HCT116 (cell line): ENCODE measurements around the gene ZC3H7A. TPM values are rescaled to one million over a fixed set of nuclear protein-coding genes. Genes with fewer than 3 reads are reported as not detected.

ENCODE experiments used
- ATAC-seq: fragments of 200-7000 bp; cut with Tn5 transposase; 2 replicates; pipeline ENCODE4 v1.9.1; 2020; ENCODE audit warnings: mild to moderate bottlenecking, moderate library complexity
- BruUV-seq: library from RNA; stranded (reverse); fragments of 400-500 nt; replicated peaks from 2 replicates; lab custom pipeline; 2021; lab: Mats Ljungman, UMichigan
- CTCF ChIA-PET: fragments of 300-600 bp; sonication (Branson Sonifier 250); formaldehyde crosslinking; loops from one replicate; lab custom pipeline; 2021; ENCODE audit warnings: antibody characterized with exemption; lab: Charles Lee
- POLR2A ChIA-PET: fragments of 300-600, 350-600 bp; sonication (Branson Sonifier 250); formaldehyde crosslinking; loops from one replicate; lab custom pipeline; 2021; ENCODE audit warnings: antibody characterized with exemption; lab: Charles Lee
- RAD21 ChIA-PET, 2 experiments: fragments of 300-600 bp; sonication (Branson Sonifier 250); formaldehyde crosslinking; loops; one replicate each; lab custom pipeline; 2023; ENCODE audit warnings: low total read pairs in 2 of 2; ENCODE audit not compliant: uncharacterized antibody in 2 of 2, unreplicated experiment in 2 of 2, low non-redundant PET in 1 of 2; lab: Charles Lee
- DNase-seq: peaks from one replicate; pipeline ENCODE4 v3.0.0-alpha.2; 2010; ENCODE audit warnings: low read depth, low spot score
- H2AFZ ChIP-seq: fragments of 200-600 bp; shearing (Covaris generic), sonication (generic); 2 replicates; pipeline ENCODE4 v1.6.1; 2017; ENCODE audit warnings: low read depth, mixed run types, mixed read lengths, antibody characterized with exemption, low read length; ENCODE audit not compliant: poor library complexity, severe bottlenecking
- H3K27ac ChIP-seq: 2 replicates; pipeline ENCODE4 v1.5.1; 2012; ENCODE audit warnings: low read depth, low read length
- H3K27me3 ChIP-seq: fragments of 200-600 bp; sonication (generic); 2 replicates; pipeline ENCODE4 v1.6.1; 2016; ENCODE audit warnings: mixed run types, low read length, mixed read lengths; ENCODE audit not compliant: insufficient read depth
- H3K36me3 ChIP-seq, 2 experiments: fragments of 200-500 bp in 1 of 2; fragments of 200-600 bp in 1 of 2; sonication (Bioruptor generic) in 1 of 2; sonication (generic) in 1 of 2; 2 replicates each; pipeline versions ENCODE4 v1.5.1 to v1.6.1; 2014 to 2016; ENCODE audit warnings: low read length in 2 of 2, inconsistent platforms in 1 of 2, mixed read lengths in 1 of 2, mixed run types in 1 of 2; ENCODE audit not compliant: insufficient read depth in 2 of 2, control insufficient read depth in 1 of 2
- H3K4me1 ChIP-seq, 2 experiments: fragments of 200-600 bp in 1 of 2; sonication (generic) in 1 of 2; 2 replicates each; pipeline versions ENCODE4 v1.5.1 to v1.6.1; 2012 to 2017; ENCODE audit warnings: low read length in 2 of 2, inconsistent platforms in 1 of 2, mild to moderate bottlenecking in 1 of 2, mixed read lengths in 1 of 2, mixed run types in 1 of 2, moderate library complexity in 1 of 2; ENCODE audit not compliant: insufficient read depth in 2 of 2, control insufficient read depth in 1 of 2
- H3K4me2 ChIP-seq: fragments of 200-600 bp; sonication (generic); 2 replicates; pipeline ENCODE4 v1.6.1; 2017; ENCODE audit warnings: mixed run types, low read length, mixed read lengths
- H3K4me3 ChIP-seq, 2 experiments: fragments of 200-600 bp in 1 of 2; sonication (generic) in 1 of 2; replicated peaks in 1 of 2; 2 replicates each; pipeline ENCODE4 v1.5.1; 2011 to 2016; ENCODE audit warnings: low read length in 2 of 2, control low read depth in 1 of 2, low read depth in 1 of 2, mild to moderate bottlenecking in 1 of 2, mixed read lengths in 1 of 2, mixed run types in 1 of 2
- H3K79me2 ChIP-seq: fragments of 200-600 bp; sonication (generic); 2 replicates; pipeline ENCODE4 v1.6.1; 2017; ENCODE audit warnings: mild to moderate bottlenecking, mixed run types, low read length, moderate library complexity, mixed read lengths; ENCODE audit not compliant: insufficient read depth
- H3K9ac ChIP-seq: fragments of 200-600 bp; sonication (generic); 2 replicates; pipeline ENCODE4 v1.6.1; 2016; ENCODE audit warnings: low read length, mixed read lengths
- H3K9me2 ChIP-seq: fragments of 200-600 bp; sonication (generic), shearing (Covaris generic); 2 replicates; pipeline ENCODE4 v1.6.1; 2017; ENCODE audit warnings: mixed run types, mild to moderate bottlenecking, moderate library complexity; ENCODE audit not compliant: insufficient read depth
- H3K9me3 ChIP-seq, 2 experiments: fragments of 200-500 bp in 1 of 2; fragments of 200-600 bp in 1 of 2; sonication (Bioruptor generic) in 1 of 2; sonication (generic) in 1 of 2; 2 replicates each; pipeline ENCODE4 v1.6.1; 2014 to 2017; ENCODE audit warnings: low read length in 2 of 2, mixed read lengths in 2 of 2, inconsistent platforms in 1 of 2, low read depth in 1 of 2, mild to moderate bottlenecking in 1 of 2, mixed run types in 1 of 2, moderate library complexity in 1 of 2; ENCODE audit not compliant: control insufficient read depth in 1 of 2, insufficient read depth in 1 of 2
- H4K20me1 ChIP-seq: fragments of 200-600 bp; sonication (generic), shearing (Covaris generic); 2 replicates; pipeline ENCODE4 v1.6.1; 2017; ENCODE audit warnings: mixed run types, mild to moderate bottlenecking, moderate library complexity; ENCODE audit not compliant: insufficient read depth
- ATF3 ChIP-seq: IDR thresholded peaks from 2 replicates; pipeline ENCODE4 v1.6.1; 2012
- CBX3 ChIP-seq: IDR thresholded peaks from 2 replicates; pipeline ENCODE4 v1.6.1; 2012; ENCODE audit warnings: low read depth
- CEBPB ChIP-seq: IDR thresholded peaks from 2 replicates; pipeline ENCODE4 v1.6.1; 2012; ENCODE audit warnings: low read depth
- CTCF ChIP-seq, 3 experiments: fragments of 200-600 bp in 1 of 3; sonication (generic) in 1 of 3; IDR thresholded peaks in 2 of 3; conservative IDR thresholded peaks in 1 of 3; 2 replicates each; pipeline ENCODE4 v1.5.1; 2012 to 2017; ENCODE audit warnings: low read depth in 2 of 3, low read length in 2 of 3, antibody characterized with exemption in 1 of 3, borderline replicate concordance in 1 of 3, control low read depth in 1 of 3, mild to moderate bottlenecking in 1 of 3, mixed read lengths in 1 of 3, mixed run types in 1 of 3, moderate library complexity in 1 of 3; ENCODE audit not compliant: insufficient read depth in 1 of 3
- ELF1 ChIP-seq: IDR thresholded peaks from 2 replicates; pipeline ENCODE4 v1.6.1; 2012; ENCODE audit warnings: low read depth, borderline replicate concordance
- EZH2 ChIP-seq: fragments of 200-600 bp; sonication (generic); IDR thresholded peaks from 2 replicates; pipeline ENCODE4 v1.6.1; 2017; ENCODE audit warnings: antibody characterized with exemption, mixed run types
- EZH2phosphoT487 ChIP-seq: fragments of 200-600 bp; IDR thresholded peaks from 2 replicates; pipeline ENCODE4 v1.6.1; 2018; ENCODE audit warnings: antibody characterized with exemption, borderline replicate concordance
- FOSL1 ChIP-seq: IDR thresholded peaks from 2 replicates; pipeline ENCODE4 v1.6.1; 2012; ENCODE audit warnings: low read depth
- JUND ChIP-seq: IDR thresholded peaks from 2 replicates; pipeline ENCODE4 v1.6.1; 2012
- MAX ChIP-seq: IDR thresholded peaks from 2 replicates; pipeline ENCODE4 v1.6.1; 2012
- POLR2A ChIP-seq: IDR thresholded peaks from 2 replicates; pipeline ENCODE4 v1.7.0; 2011; ENCODE audit warnings: borderline replicate concordance; ENCODE audit not compliant: insufficient read depth, insufficient read length; ENCODE audit errors: extremely low read depth
- POLR2AphosphoS5 ChIP-seq: IDR thresholded peaks from 2 replicates; pipeline ENCODE4 v1.6.1; 2011; ENCODE audit warnings: mild to moderate bottlenecking, low read depth, low read length, moderate library complexity
- RAD21 ChIP-seq: IDR thresholded peaks from 2 replicates; pipeline ENCODE4 v1.6.1; 2012; ENCODE audit warnings: low read depth, mild to moderate bottlenecking
- SIN3A ChIP-seq: IDR thresholded peaks from 2 replicates; pipeline ENCODE4 v1.6.1; 2012; ENCODE audit warnings: low read depth
- SP1 ChIP-seq: IDR thresholded peaks from 2 replicates; pipeline ENCODE4 v1.6.1; 2012; ENCODE audit warnings: low read depth
- SRF ChIP-seq: IDR thresholded peaks from 2 replicates; pipeline ENCODE4 v1.6.1; 2012; ENCODE audit warnings: low read depth
- TCF7L2 ChIP-seq: IDR thresholded peaks from 2 replicates; pipeline ENCODE4 v1.7.0; 2011; ENCODE audit warnings: borderline replicate concordance, inconsistent platforms; ENCODE audit not compliant: insufficient read depth, insufficient read length; ENCODE audit errors: extremely low read depth
- ZBTB33 ChIP-seq: IDR thresholded peaks from 2 replicates; pipeline ENCODE4 v1.6.1; 2011; ENCODE audit warnings: mild to moderate bottlenecking, low read length, moderate library complexity; ENCODE audit not compliant: insufficient replicate concordance; ENCODE audit errors: extremely low read depth
- ZNF274 ChIP-seq: fragments of 200-500 bp; sonication (Bioruptor generic); IDR thresholded peaks from 2 replicates; pipeline ENCODE4 v1.6.1; 2014; ENCODE audit warnings: mild to moderate bottlenecking, low read depth, low read length, inconsistent platforms
- intact Hi-C: fragments of 100-400 bp; cut with micrococcal nuclease; formaldehyde crosslinking; loops from 2 replicates; pipeline ENCODE4 v1.10.0; 2022
- total RNA-seq: library from RNA; stranded (reverse); gene quantifications from one replicate; pipeline ENCODE4 v1.2.1, GENCODE V29; 2021; ENCODE audit not compliant: unreplicated experiment

The ZC3H7A gene
- total RNA-seq, 1 experiment from 2014 or later, result 33.4 TPM

- peaks cover 29 to 45% of the 10 kb centered on the region in 2 experiments; a peak in 3 of 4 replicates for H3K36me3 ChIP-seq
- intact Hi-C loops, result no loop called here
- POLR2A ChIA-PET, result no interaction called here
Observed at GRCh38 chr16:11725457-11725856, 71.6 kb downstream of the ZC3H7A start.

More at GRCh38 chr16:11725457-11725856, 71.6 kb downstream of the ZC3H7A start:
- no peak overlapping the region for H2AFZ ChIP-seq
- no peak for TF ChIP-seq SIN3A
- no peak for TF ChIP-seq POLR2AphosphoS5
- TF ChIP-seq SP1, result no peak
- TF ChIP-seq EZH2, result no peak
- no peak for TF ChIP-seq CEBPB
- TF ChIP-seq JUND, result no peak
- no peak for TF ChIP-seq CBX3
- TF ChIP-seq SRF, result no peak
- no peak for TF ChIP-seq ATF3
- TF ChIP-seq EZH2phosphoT487, result no peak
- TF ChIP-seq MAX, result no peak
- TF ChIP-seq RAD21, result no peak
- no peak for TF ChIP-seq ZBTB33
- no peak for TF ChIP-seq POLR2A
- no peak for TF ChIP-seq FOSL1
- no peak for TF ChIP-seq TCF7L2
- TF ChIP-seq ZNF274, result no peak
- TF ChIP-seq CTCF (IDR thresholded peaks at IDR 0.05 in 2 of 3, conservative IDR thresholded peaks at IDR 0.05 in 1 of 3; ENCODE audit: borderline replicate concordance in 1 of 3, insufficient read depth in 1 of 3, low read depth in 2 of 3, low read length in 2 of 3), result no peak
- TF ChIP-seq ELF1, result no peak
- TF ChIP-seq, all 23 proteins: peak for 0
- no peak for ATAC-seq
- Histone ChIP-seq H3K4me2 (no peak overlapping the region), H3K4me3 (no peak overlapping the region), H3K9me2 (no peaks in the 10 kb centered on the region), H3K9me3 (no peaks in the 10 kb centered on the region), H3K9ac (no peak overlapping the region), H3K4me1 (no peaks in the 10 kb centered on the region), H3K27me3 (no peaks in the 10 kb centered on the region), H4K20me1 (no peaks in the 10 kb centered on the region), H3K27ac (no peak overlapping the region), H3K79me2 (peaks cover 29% of the 10 kb centered on the region)
- no peak for DNase-seq
- BruUV-seq, result no TSS peak
- ChIA-PET RAD21 (no interaction called here), CTCF (no interaction called here)
